Neuronal stem cell (in vitro differentiated cells): ENCODE measurements around the gene CARMIL1.

Experiments
- DNase-seq: peaks from one replicate; pipeline ENCODE4 v3.0.0-alpha.2; 2013; ENCODE audit warnings: low spot score
- H2AFZ ChIP-seq: one replicate; pipeline ENCODE4 v1.6.1; 2013; ENCODE audit warnings: mild to moderate bottlenecking, low read length, inconsistent platforms
- H2AK5ac ChIP-seq: 2 replicates; pipeline ENCODE4 v1.6.1; 2013; ENCODE audit warnings: low read depth, mild to moderate bottlenecking, inconsistent platforms, low read length, moderate library complexity, mixed read lengths
- H2BK120ac ChIP-seq: 2 replicates; pipeline ENCODE4 v1.6.1; 2013; ENCODE audit warnings: low read depth, mild to moderate bottlenecking, inconsistent platforms, low read length, moderate library complexity, mixed read lengths
- H2BK12ac ChIP-seq: one replicate; pipeline ENCODE4 v1.6.1; 2013; ENCODE audit warnings: low read length, inconsistent platforms
- H2BK15ac ChIP-seq: 2 replicates; pipeline ENCODE4 v1.6.1; 2013; ENCODE audit warnings: mild to moderate bottlenecking, low read length, inconsistent platforms, mixed read lengths
- H2BK5ac ChIP-seq: one replicate; pipeline ENCODE4 v1.6.1; 2013; ENCODE audit warnings: inconsistent platforms, mild to moderate bottlenecking, low read length, moderate library complexity
- H3K14ac ChIP-seq: one replicate; pipeline ENCODE4 v1.6.1; 2013; ENCODE audit warnings: low read length, inconsistent platforms
- H3K18ac ChIP-seq: 2 replicates; pipeline ENCODE4 v1.6.1; 2013; ENCODE audit warnings: low read length, inconsistent platforms
- H3K23ac ChIP-seq: 2 replicates; pipeline ENCODE4 v1.6.1; 2013; ENCODE audit warnings: low read depth, mild to moderate bottlenecking, mixed read lengths, low read length, inconsistent platforms; ENCODE audit not compliant: poor library complexity
- H3K27ac ChIP-seq: replicated peaks from 3 replicates; pipeline ENCODE4 v1.5.1; 2013; ENCODE audit warnings: low read length, inconsistent platforms
- H3K27me3 ChIP-seq, 3 experiments: 2 replicates each; pipeline ENCODE4 v1.6.1; 2013; ENCODE audit warnings: low read length in 3 of 3, mild to moderate bottlenecking in 2 of 3, inconsistent platforms in 1 of 3, low read depth in 1 of 3, mixed read lengths in 1 of 3, moderate library complexity in 1 of 3; ENCODE audit not compliant: control insufficient read depth in 3 of 3, insufficient read depth in 3 of 3
- H3K36me3 ChIP-seq, 2 donors: replicated peaks in 1 of 2; 2 replicates each; pipeline ENCODE4 v1.6.1; 2013; ENCODE audit warnings: low read length in 2 of 2; ENCODE audit not compliant: control insufficient read depth in 2 of 2, insufficient read depth in 2 of 2
- H3K4ac ChIP-seq: 2 replicates; pipeline ENCODE4 v1.6.1; 2013; ENCODE audit warnings: inconsistent platforms, mild to moderate bottlenecking, low read length, moderate library complexity
- H3K4me1 ChIP-seq, 2 donors: 1 replicate in 1 of 2; 2 replicates in 1 of 2; pipeline ENCODE4 v1.6.1; 2013; ENCODE audit warnings: low read length in 2 of 2, low read depth in 1 of 2; ENCODE audit not compliant: control insufficient read depth in 2 of 2, insufficient read depth in 1 of 2
- H3K4me2 ChIP-seq: one replicate; pipeline ENCODE4 v1.6.1; 2013; ENCODE audit warnings: mild to moderate bottlenecking, low read length, inconsistent platforms; ENCODE audit not compliant: insufficient read depth, poor library complexity, severe bottlenecking
- H3K4me3 ChIP-seq, 2 donors: 2 replicates each; pipeline ENCODE4 v1.5.1; 2013; ENCODE audit warnings: low read length in 2 of 2, mild to moderate bottlenecking in 2 of 2, inconsistent platforms in 1 of 2, moderate library complexity in 1 of 2
- H3K79me1 ChIP-seq: one replicate; pipeline ENCODE4 v1.6.1; 2013; ENCODE audit warnings: low read depth, mild to moderate bottlenecking, inconsistent platforms, low read length, moderate library complexity
- H3K9ac ChIP-seq: one replicate; pipeline ENCODE4 v1.6.1; 2013; ENCODE audit warnings: mild to moderate bottlenecking, low read depth, low read length, inconsistent platforms; ENCODE audit not compliant: poor library complexity
- H3K9me3 ChIP-seq, 2 donors: replicated peaks in 1 of 2; 2 replicates each; pipeline versions ENCODE3 to v1.6.1; 2013; ENCODE audit warnings: low read length in 2 of 2, mild to moderate bottlenecking in 2 of 2, inconsistent platforms in 1 of 2, low read depth in 1 of 2, mixed read lengths in 1 of 2, moderate library complexity in 1 of 2; ENCODE audit not compliant: control insufficient read depth in 2 of 2, insufficient read depth in 1 of 2
- H4K8ac ChIP-seq: one replicate; pipeline ENCODE4 v1.6.1; 2013; ENCODE audit warnings: low read depth, mild to moderate bottlenecking, inconsistent platforms, low read length, moderate library complexity
- H4K91ac ChIP-seq: one replicate; pipeline ENCODE4 v1.6.1; 2013; ENCODE audit warnings: low read length, low read depth, mild to moderate bottlenecking, inconsistent platforms; ENCODE audit not compliant: poor library complexity
- WGBS, 2 donors: extraction: QIAGEN DNeasy Blood & Tissue Kit; methylation state at CpG; one replicate each; pipeline ENCODE4 v1.1.7; 2013; ENCODE audit warnings: missing lambda C conversion rate in 2 of 2, mixed read lengths in 1 of 2; ENCODE audit not compliant: insufficient read length in 2 of 2, insufficient replicate concordance in 1 of 2; ENCODE audit errors: extremely low coverage in 2 of 2; 5-methylcytosine and 5-hydroxymethylcytosine counted together

Gene CARMIL1

GRCh38 chr6:25434921-25435320 is 155.7 kb downstream of the CARMIL1 start:
- H4K8ac ChIP-seq, result no peak overlapping the region
- no peaks in the 10 kb centered on the region for H3K79me1 ChIP-seq
- H2BK5ac ChIP-seq, result no peak overlapping the region
- no peak for DNase-seq
- no peak overlapping the region for H2BK120ac ChIP-seq
- no peak overlapping the region for H2BK15ac ChIP-seq
- H3K14ac ChIP-seq, result no peak overlapping the region
- no peak overlapping the region for H2AFZ ChIP-seq
- H3K36me3 ChIP-seq, result no peaks in the 10 kb centered on the region
- no peak overlapping the region for H2AK5ac ChIP-seq
- H3K27me3 ChIP-seq, result no peaks in the 10 kb centered on the region
- H4K91ac ChIP-seq, result no peak overlapping the region
- no peak overlapping the region for H3K4me2 ChIP-seq
- H3K4me1 ChIP-seq, result peaks cover 1 to 7% of the 10 kb centered on the region in 2 donors
- H3K23ac ChIP-seq, result no peak overlapping the region
- no peak overlapping the region for H2BK12ac ChIP-seq
- no peak overlapping the region for H3K4ac ChIP-seq
- H3K4me3 ChIP-seq, result no peak overlapping the region
- H3K18ac ChIP-seq, result no peak overlapping the region
- no peak overlapping the region for H3K27ac ChIP-seq
- WGBS, 2 donors, result no CpG with 5 or more reads among the region's 3 CpGs
- no peaks in the 10 kb centered on the region for H3K9me3 ChIP-seq
- H3K9ac ChIP-seq, result no peak overlapping the region

GRCh38 chr6:25435416-25435985 is 156.3 kb downstream of the CARMIL1 start:
- Histone ChIP-seq H2BK12ac (no peak overlapping the region), H3K18ac (no peak overlapping the region), H3K4me1 (peaks cover 1 to 7% of the 10 kb centered on the region in 2 donors), H3K14ac (no peak overlapping the region), H4K91ac (no peak overlapping the region), H2BK120ac (no peak overlapping the region), H2BK15ac (no peak overlapping the region), H2AFZ (no peak overlapping the region), H3K9ac (no peak overlapping the region), H3K27ac (no peak overlapping the region), H2AK5ac (no peak overlapping the region), H3K4ac (no peak overlapping the region), H3K79me1 (no peaks in the 10 kb centered on the region), H3K27me3 (no peaks in the 10 kb centered on the region), H3K9me3 (no peaks in the 10 kb centered on the region), H2BK5ac (no peak overlapping the region), H3K23ac (no peak overlapping the region), H3K36me3 (no peaks in the 10 kb centered on the region), H3K4me3 (no peak overlapping the region), H3K4me2 (no peak overlapping the region), H4K8ac (no peak overlapping the region)
- no CpG with 5 or more reads among the region's 6 CpGs for WGBS, 2 donors
- DNase-seq, result no peak

GRCh38 chr6:25436760-25437159 is 157.6 kb downstream of the CARMIL1 start:
- WGBS, 2 donors, result no CpG with 5 or more reads among the region's 4 CpGs
- no peak overlapping the region for H3K9ac ChIP-seq
- no peaks in the 10 kb centered on the region for H3K79me1 ChIP-seq
- H3K23ac ChIP-seq, result no peak overlapping the region
- H3K4me3 ChIP-seq, result no peak overlapping the region
- H3K27ac ChIP-seq, result no peak overlapping the region
- H3K18ac ChIP-seq, result no peak overlapping the region
- no peak overlapping the region for H2AFZ ChIP-seq
- no peak overlapping the region for H4K91ac ChIP-seq
- H2BK5ac ChIP-seq, result no peak overlapping the region
- no peaks in the 10 kb centered on the region for H3K27me3 ChIP-seq
- H3K4me1 ChIP-seq, result peaks cover 1 to 2% of the 10 kb centered on the region in 2 donors
- no peak for DNase-seq
- no peaks in the 10 kb centered on the region for H3K36me3 ChIP-seq
- no peak overlapping the region for H2BK120ac ChIP-seq
- no peak overlapping the region for H2BK15ac ChIP-seq
- H3K4ac ChIP-seq, result no peak overlapping the region
- no peaks in the 10 kb centered on the region for H3K9me3 ChIP-seq
- no peak overlapping the region for H3K4me2 ChIP-seq
- no peak overlapping the region for H3K14ac ChIP-seq
- no peak overlapping the region for H2BK12ac ChIP-seq
- no peak overlapping the region for H2AK5ac ChIP-seq
- H4K8ac ChIP-seq, result no peak overlapping the region

- H2BK5ac ChIP-seq, result no peak overlapping the region
- no peak overlapping the region for H2BK15ac ChIP-seq
- H3K4ac ChIP-seq, result no peak overlapping the region
- H2BK120ac ChIP-seq, result no peak overlapping the region
- H3K4me2 ChIP-seq, result no peak overlapping the region
- WGBS, 2 donors, result no CpG with 5 or more reads among the region's 1 CpG
- H4K8ac ChIP-seq, result no peak overlapping the region
- no peak overlapping the region for H3K9ac ChIP-seq
- H3K4me1 ChIP-seq, result no peaks in the 10 kb centered on the region
- no peak overlapping the region for H3K23ac ChIP-seq
- no peak overlapping the region for H2AK5ac ChIP-seq
- no peak overlapping the region for H3K18ac ChIP-seq
- no peaks in the 10 kb centered on the region for H3K36me3 ChIP-seq
- H4K91ac ChIP-seq, result no peak overlapping the region
- H3K4me3 ChIP-seq, result no peak overlapping the region
- H3K27me3 ChIP-seq, result no peaks in the 10 kb centered on the region
- no peak overlapping the region for H2AFZ ChIP-seq
- no peak overlapping the region for H3K27ac ChIP-seq
- H3K9me3 ChIP-seq, result no peaks in the 10 kb centered on the region
- no peak overlapping the region for H3K14ac ChIP-seq
- no peaks in the 10 kb centered on the region for H3K79me1 ChIP-seq
- DNase-seq, result no peak
- no peak overlapping the region for H2BK12ac ChIP-seq
Observed at GRCh38 chr6:25439368-25439767, 160.2 kb downstream of the CARMIL1 start.
